Measurements from ENCODE around the gene ALDH1B1.

GRCh38 chr9:38436708-38437107 is 44.2 kb downstream of the ALDH1B1 start:
- no peak for TF ChIP-seq CTCF (conservative IDR thresholded peaks at IDR 0.05; ENCODE audit: low read depth, low read length)
- no peak for TF ChIP-seq EZH2phosphoT487 (IDR thresholded peaks at IDR 0.05; ENCODE audit: borderline replicate concordance, low read length)
- TF ChIP-seq EZH2 (IDR thresholded peaks at IDR 0.05; ENCODE audit: low read length, unreplicated experiment), result no peak

All from PC-3 (cell line).